NT2/D1 (cell line): Measurements from ENCODE around the gene LDLRAD4.

Experiments
- SUZ12 ChIP-seq: IDR thresholded peaks from 2 replicates; pipeline ENCODE4 v1.6.1; 2011; ENCODE audit not compliant: insufficient read length, insufficient read depth; ENCODE audit errors: extremely low read depth
- YY1 ChIP-seq: IDR thresholded peaks from 2 replicates; pipeline ENCODE4 v1.6.1; 2011; ENCODE audit not compliant: insufficient read length, insufficient read depth
- ZNF274 ChIP-seq: IDR thresholded peaks from 2 replicates; pipeline ENCODE4 v1.6.1; 2011; ENCODE audit warnings: mild to moderate bottlenecking, low read depth, low read length

DNA sequence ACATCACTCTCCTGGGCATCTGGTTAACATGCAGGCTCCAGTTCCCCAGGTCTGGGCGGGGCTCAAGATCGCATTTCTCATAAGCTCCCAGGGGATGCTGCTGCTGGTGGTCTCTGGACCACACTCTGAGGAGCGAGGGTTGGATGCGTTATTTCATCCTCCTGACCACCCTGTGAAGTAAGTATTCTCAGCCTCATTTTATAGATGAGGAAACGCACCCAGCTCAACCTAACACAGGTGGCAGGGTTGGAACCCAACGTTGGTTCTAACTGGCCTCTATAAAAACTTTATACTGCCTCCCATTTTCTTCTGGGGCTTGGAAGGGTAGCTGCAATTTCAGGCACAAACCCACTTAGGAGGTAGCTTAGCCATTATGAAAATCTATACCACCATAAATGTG, 387.3 kb downstream of the LDLRAD4 start:
- TF ChIP-seq ZNF274 (no peak), YY1 (no peak), SUZ12 (no peak)
